Neuron (in vitro differentiated cells): ENCODE results near the gene GDF3.
"Not testable (repeated sequence)": the region's sequence is repeated elsewhere in the genome, so short reads cannot be mapped to it uniquely, and the experiment has no call there.

Source experiments
- H2AFZ ChIP-seq: one replicate; pipeline ENCODE4 v1.6.1; 2013; ENCODE audit warnings: low read depth, mild to moderate bottlenecking, inconsistent platforms, low read length, moderate library complexity
- H3K27me3 ChIP-seq: one replicate; pipeline ENCODE4 v1.6.1; 2013; ENCODE audit warnings: low read length; ENCODE audit not compliant: insufficient read depth
- H3K36me3 ChIP-seq: one replicate; pipeline ENCODE4 v1.6.1; 2013; ENCODE audit warnings: low read length; ENCODE audit not compliant: insufficient read depth
- H3K4me1 ChIP-seq: one replicate; pipeline ENCODE4 v1.6.1; 2013; ENCODE audit warnings: low read length; ENCODE audit not compliant: insufficient read depth
- H3K4me3 ChIP-seq: 2 replicates; pipeline ENCODE4 v1.5.1; 2013; ENCODE audit warnings: mild to moderate bottlenecking, low read length, moderate library complexity
- H3K9me3 ChIP-seq: one replicate; pipeline ENCODE4 v1.6.1; 2013; ENCODE audit warnings: low read length

The GDF3 gene

GRCh38 chr12:7695566-7696197, at the start of gene GDF3:
Gene GDF3 (minus strand): TSS chr12:7695775. CDS start chr12:7695728, 47 bp downstream.
- Histone ChIP-seq H3K4me1 (no peaks in the 10 kb centered on the region), H3K36me3 (no peaks in the 10 kb centered on the region), H2AFZ (peak within 1 kb of the TSS; percentile 26), H3K9me3 (no peaks in the 10 kb centered on the region), H3K27me3 (no peaks in the 10 kb centered on the region), H3K4me3 (no peak within 1 kb of the TSS)

- Histone ChIP-seq H2AFZ (no peak overlapping the region), H3K36me3 (no peaks in the 10 kb centered on the region), H3K27me3 (peaks cover 2% of the 10 kb centered on the region), H3K4me1 (no peaks in the 10 kb centered on the region), H3K9me3 (no peaks in the 10 kb centered on the region), H3K4me3 (no peak overlapping the region)
Measured at GRCh38 chr12:7732993-7733392, 37.4 kb upstream of the GDF3 start.

DNA sequence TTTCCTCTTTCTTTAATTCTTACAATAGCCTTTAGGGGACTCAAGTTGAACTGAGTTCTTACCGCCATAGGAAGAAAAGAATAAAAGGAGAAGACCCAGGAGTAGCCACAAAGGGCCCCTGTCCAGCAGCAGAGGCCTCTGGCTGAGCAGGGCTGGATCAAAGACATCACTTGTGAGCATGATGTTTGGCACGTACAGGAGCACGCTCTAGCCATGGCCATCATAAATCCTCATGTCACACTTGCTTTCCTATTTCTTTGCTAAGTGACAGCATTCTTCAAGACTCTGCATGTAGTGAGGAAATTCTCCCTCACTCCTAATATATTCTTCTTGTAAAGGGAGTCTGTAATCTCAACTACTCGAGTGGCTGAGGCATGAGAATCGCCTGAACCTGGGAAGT, 35.9 kb upstream of the GDF3 start:
- Histone ChIP-seq H3K9me3 (no peaks in the 10 kb centered on the region), H3K4me1 (no peaks in the 10 kb centered on the region), H2AFZ (no peak overlapping the region), H3K36me3 (no peaks in the 10 kb centered on the region), H3K27me3 (peaks cover 2% of the 10 kb centered on the region), H3K4me3 (no peak overlapping the region)

GRCh38 chr12:7730984-7731383, 35.4 kb upstream of the GDF3 start:
- not testable (repeated sequence) for H3K27me3 ChIP-seq, H2AFZ ChIP-seq, H3K4me3 ChIP-seq, H3K4me1 ChIP-seq, H3K9me3 ChIP-seq, H3K36me3 ChIP-seq

GRCh38 chr12:7729746-7730145, 34.2 kb upstream of the GDF3 start:
- peaks cover 2% of the 10 kb centered on the region for H3K27me3 ChIP-seq
- no peaks in the 10 kb centered on the region for H3K36me3 ChIP-seq
- no peak overlapping the region for H2AFZ ChIP-seq
- no peak overlapping the region for H3K4me3 ChIP-seq
- no peaks in the 10 kb centered on the region for H3K4me1 ChIP-seq
- no peaks in the 10 kb centered on the region for H3K9me3 ChIP-seq

- Histone ChIP-seq H3K4me3 (no peak overlapping the region), H3K9me3 (no peaks in the 10 kb centered on the region), H3K4me1 (no peaks in the 10 kb centered on the region), H3K27me3 (no peaks in the 10 kb centered on the region), H2AFZ (no peak overlapping the region), H3K36me3 (no peaks in the 10 kb centered on the region)
Measured at GRCh38 chr12:7723926-7724325, 28.4 kb upstream of the GDF3 start.

DNA sequence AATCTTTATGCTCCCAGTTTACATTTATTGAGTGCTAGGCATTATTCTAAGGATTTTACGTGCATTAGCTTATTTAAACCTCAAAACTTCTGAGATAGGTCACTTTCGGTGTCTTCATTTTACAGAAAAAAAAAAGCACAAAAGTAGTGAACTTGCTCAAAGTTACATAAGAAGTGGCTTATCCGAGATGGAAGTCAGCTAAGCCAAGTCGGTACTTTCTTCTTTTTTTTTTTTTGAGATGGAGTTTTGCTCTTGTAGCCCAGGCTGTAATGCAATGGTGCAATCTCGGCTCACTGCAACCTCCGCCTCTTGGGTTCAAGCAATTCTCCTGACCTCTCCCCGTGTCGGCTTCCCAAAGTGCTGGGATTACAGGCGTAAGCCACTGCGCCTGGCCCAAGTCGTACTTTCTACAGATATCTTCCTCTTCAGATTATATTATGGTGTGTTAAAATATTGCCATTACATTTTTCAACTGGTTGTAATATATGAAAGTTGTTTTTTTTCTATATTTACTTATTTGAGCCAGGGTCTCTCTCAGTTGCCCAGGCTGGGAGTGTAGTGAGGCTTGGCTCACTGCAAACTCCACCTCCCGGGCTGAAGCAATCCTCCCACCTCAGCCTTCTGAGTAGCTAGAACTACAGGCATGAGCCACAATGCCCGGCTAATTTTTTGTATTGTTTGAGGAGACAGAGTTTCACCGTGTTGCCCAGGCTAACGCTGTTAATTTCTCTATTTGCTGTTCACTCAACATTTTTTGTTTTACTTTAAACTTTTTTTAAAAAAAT, 24.6 kb upstream of the GDF3 start:
- H2AFZ ChIP-seq, result no peak overlapping the region
- H3K36me3 ChIP-seq, result no peaks in the 10 kb centered on the region
- H3K27me3 ChIP-seq, result no peaks in the 10 kb centered on the region
- H3K9me3 ChIP-seq, result no peaks in the 10 kb centered on the region
- H3K4me3 ChIP-seq, result no peak overlapping the region
- H3K4me1 ChIP-seq, result no peaks in the 10 kb centered on the region

- no peak overlapping the region for H2AFZ ChIP-seq
- no peaks in the 10 kb centered on the region for H3K9me3 ChIP-seq
- H3K27me3 ChIP-seq, result no peaks in the 10 kb centered on the region
- H3K4me3 ChIP-seq, result no peak overlapping the region
- H3K4me1 ChIP-seq, result no peaks in the 10 kb centered on the region
- no peaks in the 10 kb centered on the region for H3K36me3 ChIP-seq
Measured at GRCh38 chr12:7716381-7716780, 20.8 kb upstream of the GDF3 start.

- H3K4me1 ChIP-seq, result no peaks in the 10 kb centered on the region
- no peaks in the 10 kb centered on the region for H3K27me3 ChIP-seq
- H3K36me3 ChIP-seq, result no peaks in the 10 kb centered on the region
- H2AFZ ChIP-seq, result no peak overlapping the region
- no peak overlapping the region for H3K4me3 ChIP-seq
- no peaks in the 10 kb centered on the region for H3K9me3 ChIP-seq
Measured at GRCh38 chr12:7712841-7713442, 17.4 kb upstream of the GDF3 start.

- H3K4me1 ChIP-seq, result no peaks in the 10 kb centered on the region
- H3K27me3 ChIP-seq, result no peaks in the 10 kb centered on the region
- H2AFZ ChIP-seq, result no peak within 1 kb of the TSS
- no peaks in the 10 kb centered on the region for H3K9me3 ChIP-seq
- no peaks in the 10 kb centered on the region for H3K36me3 ChIP-seq
- H3K4me3 ChIP-seq, result no peak within 1 kb of the TSS
Measured at GRCh38 chr12:7711133-7711532, 15.6 kb upstream of the GDF3 start, which contains the start of gene DPPA3. Gene DPPA3 (plus strand): TSS chr12:7711433. CDS start chr12:7711571, 138 bp downstream.

DNA sequence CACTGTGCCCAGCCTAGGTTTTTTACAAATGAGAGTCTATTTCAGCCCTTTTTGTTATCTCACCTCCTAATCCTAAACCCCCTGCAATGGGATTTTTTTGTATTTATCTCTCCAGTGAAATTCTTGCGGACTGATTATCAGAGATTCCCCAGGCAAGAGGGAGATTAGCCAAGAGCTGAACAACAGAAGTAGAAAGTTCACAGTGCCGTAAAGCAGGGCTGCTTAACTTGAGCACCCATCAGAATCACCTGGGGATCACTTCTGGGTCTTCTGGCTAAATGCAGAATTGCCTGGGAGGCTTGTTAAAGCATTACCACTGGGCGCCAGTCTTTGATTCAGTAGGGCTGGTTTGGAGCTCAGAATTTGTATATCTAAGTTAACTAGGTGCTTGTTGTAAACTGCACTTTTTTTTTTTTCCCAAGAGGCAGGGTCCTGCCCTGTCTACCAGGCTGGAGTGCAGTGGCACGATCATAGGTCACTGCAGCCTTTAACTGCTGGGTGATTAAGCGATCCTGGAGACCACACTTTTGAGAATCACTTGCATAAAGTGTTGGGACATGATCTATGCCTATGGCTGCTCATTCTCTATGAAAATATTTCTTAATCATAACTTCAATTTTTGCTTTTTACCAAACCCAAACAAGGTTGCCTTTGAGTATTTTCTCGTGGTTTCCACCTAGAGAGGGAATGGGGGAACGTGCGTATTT, 14.5 kb upstream of the GDF3 start:
- Histone ChIP-seq H2AFZ (no peak overlapping the region), H3K4me3 (no peak overlapping the region), H3K36me3 (no peaks in the 10 kb centered on the region), H3K9me3 (no peaks in the 10 kb centered on the region), H3K27me3 (no peaks in the 10 kb centered on the region), H3K4me1 (no peaks in the 10 kb centered on the region)

DNA sequence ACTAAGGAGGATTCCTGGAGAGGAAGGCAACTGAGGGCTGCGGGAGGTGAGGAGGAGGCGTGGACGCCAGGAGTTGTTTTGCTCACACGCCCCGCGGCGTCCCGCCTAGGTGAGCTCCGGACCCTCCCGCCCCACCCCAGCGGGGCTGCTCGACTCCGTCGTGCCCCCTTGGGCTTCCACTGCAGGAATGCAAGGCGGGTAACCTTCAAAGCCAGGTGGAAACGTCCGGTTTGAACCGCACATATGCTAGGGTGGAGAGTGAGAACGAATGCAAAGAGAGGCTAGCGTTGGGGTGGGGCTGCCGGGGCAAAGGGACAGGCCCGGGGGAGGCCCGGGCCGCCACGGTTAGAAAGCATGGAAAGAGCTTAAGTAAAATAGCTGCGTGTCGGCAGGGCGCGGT, 10.3 kb upstream of the GDF3 start:
- H2AFZ ChIP-seq, result no peak overlapping the region
- no peaks in the 10 kb centered on the region for H3K9me3 ChIP-seq
- no peaks in the 10 kb centered on the region for H3K36me3 ChIP-seq
- no peak overlapping the region for H3K4me3 ChIP-seq
- no peaks in the 10 kb centered on the region for H3K4me1 ChIP-seq
- no peaks in the 10 kb centered on the region for H3K27me3 ChIP-seq

DNA sequence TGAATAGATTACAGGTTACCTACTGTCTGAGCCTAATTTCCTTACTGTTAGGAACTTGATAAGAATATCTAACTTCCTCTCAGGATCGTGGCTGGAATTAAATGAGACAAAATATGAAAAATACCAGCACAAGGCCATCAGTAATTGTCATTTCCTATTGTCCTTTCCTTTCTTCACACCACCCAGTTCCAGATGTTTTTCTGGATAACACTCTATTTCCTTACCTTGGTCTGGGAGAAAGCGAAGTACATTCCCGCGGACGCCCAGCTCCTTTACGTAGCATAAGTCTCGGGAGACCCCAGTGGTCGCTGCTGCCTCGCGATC, 376 bp downstream of the GDF3 start:
- Histone ChIP-seq H3K9me3 (no peaks in the 10 kb centered on the region), H2AFZ (peak overlapping the region; percentile 26), H3K36me3 (no peaks in the 10 kb centered on the region), H3K4me3 (no peak overlapping the region), H3K4me1 (no peaks in the 10 kb centered on the region), H3K27me3 (no peaks in the 10 kb centered on the region)
